NB4 (cell line): Measurements from ENCODE around the gene SLC25A25.

ENCODE experiments used
- POLR2A ChIP-seq: IDR thresholded peaks from 2 replicates; pipeline ENCODE4 v1.6.1; 2011; ENCODE audit warnings: mild to moderate bottlenecking; ENCODE audit not compliant: insufficient read length; ENCODE audit errors: extremely low read depth
- TF ChIP-seq, protein P1 (sequence below): IDR thresholded peaks from one replicate; pipeline ENCODE4 v1.5.1; 2012; ENCODE audit warnings: low read depth, low read length

DNA sequence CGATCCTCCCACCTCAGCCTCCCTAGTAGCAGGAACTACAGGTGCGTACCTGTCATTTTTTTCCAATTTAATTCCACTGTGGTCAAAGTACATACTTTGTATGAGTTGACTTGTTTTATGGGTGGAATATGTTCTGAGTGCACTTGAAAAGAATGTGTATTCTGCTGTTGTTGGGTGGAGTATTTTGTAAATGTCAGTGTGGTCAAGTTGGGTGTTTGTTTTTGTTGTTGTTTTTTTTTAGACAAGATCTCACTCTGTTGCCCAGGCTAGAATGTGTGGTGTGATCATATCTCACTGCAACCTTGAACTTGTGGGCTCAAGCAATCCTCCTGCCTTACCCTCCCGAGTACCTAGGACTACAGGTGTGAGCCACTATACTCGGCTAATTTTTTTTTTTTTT lies 17.9 kb downstream of the SLC25A25 start:
- TF ChIP-seq, protein P1, sequence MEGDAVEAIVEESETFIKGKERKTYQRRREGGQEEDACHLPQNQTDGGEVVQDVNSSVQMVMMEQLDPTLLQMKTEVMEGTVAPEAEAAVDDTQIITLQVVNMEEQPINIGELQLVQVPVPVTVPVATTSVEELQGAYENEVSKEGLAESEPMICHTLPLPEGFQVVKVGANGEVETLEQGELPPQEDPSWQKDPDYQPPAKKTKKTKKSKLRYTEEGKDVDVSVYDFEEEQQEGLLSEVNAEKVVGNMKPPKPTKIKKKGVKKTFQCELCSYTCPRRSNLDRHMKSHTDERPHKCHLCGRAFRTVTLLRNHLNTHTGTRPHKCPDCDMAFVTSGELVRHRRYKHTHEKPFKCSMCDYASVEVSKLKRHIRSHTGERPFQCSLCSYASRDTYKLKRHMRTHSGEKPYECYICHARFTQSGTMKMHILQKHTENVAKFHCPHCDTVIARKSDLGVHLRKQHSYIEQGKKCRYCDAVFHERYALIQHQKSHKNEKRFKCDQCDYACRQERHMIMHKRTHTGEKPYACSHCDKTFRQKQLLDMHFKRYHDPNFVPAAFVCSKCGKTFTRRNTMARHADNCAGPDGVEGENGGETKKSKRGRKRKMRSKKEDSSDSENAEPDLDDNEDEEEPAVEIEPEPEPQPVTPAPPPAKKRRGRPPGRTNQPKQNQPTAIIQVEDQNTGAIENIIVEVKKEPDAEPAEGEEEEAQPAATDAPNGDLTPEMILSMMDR: no peak
- no peak for TF ChIP-seq POLR2A
